GM18867 (cell line): ENCODE measurements around the gene HKDC1.
"Not testable (repeated sequence)": the region's sequence is repeated elsewhere in the genome, so short reads cannot be mapped to it uniquely, and the experiment has no call there.

ENCODE experiments used
- ATAC-seq: cut with Tn5 transposase; IDR thresholded peaks from one replicate; pipeline ENCODE4 v1.9.1; 2021; ENCODE audit warnings: mild to moderate bottlenecking, moderate library complexity; ENCODE audit not compliant: unreplicated experiment

HKDC1 gene

DNA sequence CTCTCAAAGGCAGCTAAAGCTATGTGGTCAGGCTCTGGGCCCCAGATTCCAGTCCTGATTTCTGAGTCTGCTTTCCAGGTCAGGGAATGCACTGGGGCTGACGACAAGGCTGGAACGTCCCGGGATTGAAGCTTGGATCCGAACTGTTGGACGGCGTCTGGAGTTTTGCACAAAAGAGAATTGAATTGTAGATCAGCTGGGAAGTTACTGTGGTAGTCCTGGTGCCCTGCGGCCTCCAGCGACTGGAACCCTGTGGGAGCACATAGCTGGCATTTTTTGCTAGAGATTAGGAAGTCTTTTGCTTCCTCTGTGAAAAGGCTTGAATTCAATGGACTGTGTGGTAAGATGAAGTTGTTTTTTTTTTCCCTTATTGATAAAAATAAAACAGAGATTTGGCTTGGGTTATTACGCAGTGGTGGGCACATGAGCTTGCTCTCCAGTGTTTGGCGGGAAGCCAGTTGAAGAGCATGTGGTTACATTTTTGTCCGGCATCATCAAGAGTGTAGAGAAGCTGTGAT, 58.4 kb downstream of the HKDC1 start, which contains the start of gene HK1:
TSS of gene HK1 (plus strand) at position 51 of the 518 bp plus-strand sequence.
- ATAC-seq: no peak

- no peak for ATAC-seq
Measured at GRCh38 chr10:69279110-69279509, 59.0 kb downstream of the HKDC1 start.

- no peak for ATAC-seq
Measured at GRCh38 chr10:69281507-69282413, 61.6 kb downstream of the HKDC1 start.

- ATAC-seq: not testable (repeated sequence)
Measured at GRCh38 chr10:69284402-69284801, 64.3 kb downstream of the HKDC1 start.

DNA sequence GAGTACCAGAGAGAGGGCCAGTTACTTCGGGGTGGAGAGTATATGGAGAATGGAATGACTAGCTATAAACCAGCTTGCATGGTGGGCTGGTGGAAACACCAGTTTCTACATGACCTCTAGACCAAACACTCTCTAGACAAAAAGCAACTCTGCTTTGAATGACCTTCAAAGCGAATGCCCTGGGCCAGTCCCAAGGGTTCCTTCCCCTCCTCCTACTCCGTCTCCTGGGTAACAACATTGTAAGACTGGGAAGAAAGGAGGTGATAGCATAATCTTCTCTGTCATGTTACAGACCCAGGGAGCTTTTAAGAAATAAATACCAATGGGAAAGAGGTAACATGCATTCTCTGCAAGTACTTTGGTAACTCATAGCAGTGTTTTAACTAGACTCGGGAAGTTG, 65.6 kb downstream of the HKDC1 start:
- no peak for ATAC-seq

DNA sequence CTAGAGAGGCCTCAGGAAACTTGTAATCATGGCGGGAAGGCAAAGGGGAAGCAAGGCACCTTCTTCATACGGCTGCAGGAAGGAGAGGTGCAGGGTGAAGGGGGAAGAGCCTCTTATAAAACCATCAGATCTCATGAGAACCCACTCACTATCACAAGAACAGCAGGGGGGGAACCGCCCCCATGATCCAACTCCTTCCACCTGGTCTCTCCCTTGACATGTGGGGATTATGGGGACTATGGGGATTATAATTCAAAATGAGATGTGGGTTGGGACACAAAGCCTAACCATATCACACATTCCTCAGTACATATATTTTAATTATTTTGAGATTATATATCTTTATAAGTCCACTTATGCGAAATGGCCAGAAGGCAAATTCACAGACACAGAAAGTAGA, 67.0 kb downstream of the HKDC1 start:
- no peak for ATAC-seq

DNA sequence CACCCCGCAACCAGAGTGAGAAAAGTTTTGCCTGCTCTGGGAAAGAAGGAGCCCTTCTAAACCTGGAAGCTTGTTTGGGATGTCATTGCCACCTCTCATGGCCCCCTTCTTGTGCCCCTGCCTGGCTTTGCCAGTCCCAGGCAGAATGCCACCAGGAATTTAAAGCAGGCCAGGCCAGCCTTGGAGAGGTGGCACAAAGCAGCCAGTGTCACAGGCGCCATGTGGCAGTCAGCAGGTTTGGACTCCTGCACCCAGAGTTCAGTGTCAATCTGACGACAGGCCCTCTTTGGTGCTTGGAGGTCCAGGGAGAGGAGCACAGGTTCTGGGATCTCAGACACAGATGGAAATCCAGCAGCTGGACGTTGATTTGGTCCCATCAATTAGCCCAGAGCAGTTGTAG, 70.9 kb downstream of the HKDC1 start:
- no peak for ATAC-seq

DNA sequence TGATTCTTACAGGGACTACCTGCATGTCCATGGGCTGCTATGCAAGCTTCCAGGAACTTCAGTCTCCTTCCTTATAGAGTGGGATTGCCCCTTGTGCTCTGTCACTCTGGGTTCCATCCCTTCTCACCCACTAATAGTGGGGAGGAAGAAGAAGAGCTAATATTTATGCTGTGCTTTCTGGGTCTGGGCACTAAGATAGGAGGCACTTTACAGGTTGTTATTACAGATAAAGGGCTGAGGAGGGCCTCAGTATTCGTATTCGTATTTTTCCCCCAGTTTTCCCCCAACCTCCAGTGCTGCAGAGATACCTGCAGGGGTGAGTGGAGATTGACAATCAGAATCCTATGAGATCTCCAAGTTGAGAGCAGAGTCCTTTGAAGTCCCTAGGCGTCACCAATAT, 72.3 kb downstream of the HKDC1 start:
- ATAC-seq: no peak

- no peak for ATAC-seq
Measured at GRCh38 chr10:69295027-69295636, 75.0 kb downstream of the HKDC1 start.

DNA sequence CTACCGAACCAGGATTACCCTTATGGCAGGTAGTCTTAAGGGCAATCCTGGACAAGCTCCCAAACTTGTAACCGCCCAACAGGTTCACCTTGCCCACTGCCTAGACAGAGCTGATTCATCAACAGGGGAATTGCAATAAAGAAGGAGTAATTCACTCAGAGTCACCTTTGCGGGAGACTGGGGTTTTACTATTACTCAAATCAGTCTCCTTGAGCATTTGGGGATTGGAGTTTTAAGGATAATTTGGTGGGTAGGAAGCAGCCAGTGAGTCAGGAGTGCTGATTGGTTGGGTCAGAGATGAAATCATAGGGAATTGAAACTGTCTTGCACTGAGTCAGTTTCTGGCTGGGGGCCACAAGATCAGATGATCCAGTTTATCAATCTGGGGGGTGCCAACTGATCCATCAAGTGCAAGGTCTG, 83.5 kb downstream of the HKDC1 start:
- ATAC-seq: no peak

GRCh38 chr10:69306421-69306820, 86.3 kb downstream of the HKDC1 start:
- ATAC-seq: no peak

DNA sequence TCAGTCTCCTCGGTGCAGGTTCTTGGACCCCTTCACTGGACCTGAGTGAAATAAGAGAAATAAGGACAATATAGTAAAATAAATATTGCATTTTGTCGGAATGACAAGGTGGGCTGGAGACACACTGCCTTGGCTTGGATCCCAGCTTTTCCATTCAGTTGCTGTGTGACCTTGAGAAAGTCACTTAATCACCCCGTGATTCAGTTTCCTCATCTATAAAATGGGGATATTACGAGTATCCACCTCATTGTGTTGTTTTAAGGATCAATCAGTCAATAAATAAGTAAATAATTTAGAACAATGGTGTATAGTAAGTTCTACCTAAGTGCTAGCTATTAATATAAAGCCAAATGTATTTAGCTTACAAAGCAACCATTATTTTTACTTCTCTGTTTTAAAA, 87.3 kb downstream of the HKDC1 start:
- no peak for ATAC-seq

- ATAC-seq: not testable (repeated sequence)
Measured at GRCh38 chr10:69308304-69308703, 88.2 kb downstream of the HKDC1 start.

- no peak for ATAC-seq
Measured at GRCh38 chr10:69311309-69311708, 91.2 kb downstream of the HKDC1 start.

- ATAC-seq: no peak
Measured at GRCh38 chr10:69312528-69312927, 92.4 kb downstream of the HKDC1 start.

DNA sequence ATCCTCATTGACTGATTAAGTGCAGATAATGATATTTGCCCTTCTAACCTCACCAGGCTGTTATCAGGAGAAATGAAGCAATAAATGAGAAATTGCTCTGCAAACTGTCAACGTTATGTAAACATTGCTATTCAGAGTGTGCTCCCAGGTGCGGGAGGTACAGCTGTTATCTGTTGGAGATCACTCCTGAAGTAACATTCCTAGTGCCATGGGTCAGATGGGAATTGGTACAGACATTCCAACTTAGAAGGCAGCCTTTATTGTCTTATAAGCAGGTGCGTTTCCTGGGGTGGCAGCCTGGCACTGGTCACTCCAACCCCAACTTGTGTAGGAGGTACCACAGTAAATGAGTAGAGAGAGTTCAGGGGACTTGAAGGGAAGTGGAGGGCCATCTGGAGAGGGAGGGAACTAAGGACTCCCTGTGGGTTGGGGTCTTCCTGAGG, 95.0 kb downstream of the HKDC1 start:
- no peak for ATAC-seq

DNA sequence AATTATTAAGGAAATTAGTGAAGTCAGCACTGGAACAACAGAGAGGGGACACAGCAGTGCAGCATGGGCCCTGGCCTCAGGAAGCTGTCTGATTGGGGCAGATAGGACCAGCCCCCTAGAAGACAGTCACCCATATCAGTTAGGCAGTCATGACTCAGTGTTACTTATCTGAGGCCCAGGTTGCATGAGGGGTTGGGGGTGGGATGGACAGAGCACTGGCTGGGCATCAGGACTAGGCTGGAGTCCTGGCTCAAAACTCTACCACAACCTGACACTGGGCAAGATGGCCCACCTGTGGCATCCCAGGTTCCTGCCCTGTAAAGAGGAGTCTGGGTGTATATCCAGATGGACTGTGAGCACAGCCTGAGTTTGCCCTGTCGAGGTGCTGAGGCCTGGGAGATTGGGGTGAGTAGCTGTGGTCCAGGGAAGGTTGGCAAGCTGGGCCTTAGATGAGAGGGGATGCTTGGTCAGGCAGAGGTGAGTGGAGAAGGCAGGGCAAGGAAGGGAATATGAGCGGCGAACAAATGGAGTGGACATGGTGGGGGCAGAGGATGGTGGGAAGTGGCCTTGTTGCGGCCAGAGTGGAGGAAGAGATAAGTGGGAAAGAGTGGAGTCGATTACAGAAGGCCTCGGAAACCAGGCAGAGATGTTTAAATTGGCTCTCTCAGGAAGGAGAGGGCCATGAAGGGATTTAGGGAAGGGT, 95.6 kb downstream of the HKDC1 start:
- ATAC-seq: no peak

GRCh38 chr10:69316313-69317059, 96.4 kb downstream of the HKDC1 start:
- no peak for ATAC-seq
